HG03354 (cell line): Measurements from ENCODE around the gene GPR108.
"Not testable (repeated sequence)": the region's sequence is repeated elsewhere in the genome, so short reads cannot be mapped to it uniquely, and the experiment has no call there.

Experiments used
- ATAC-seq: cut with Tn5 transposase; IDR thresholded peaks from one replicate; pipeline ENCODE4 v1.9.1; 2021; ENCODE audit warnings: mild to moderate bottlenecking; ENCODE audit not compliant: unreplicated experiment, poor library complexity, severe bottlenecking

The GPR108 gene

GRCh38 chr19:6762253-6762797 is 24.9 kb upstream of the GPR108 start:
- ATAC-seq: not testable (repeated sequence)

GRCh38 chr19:6761053-6761676 is 23.8 kb upstream of the GPR108 start:
- no peak for ATAC-seq

GRCh38 chr19:6760606-6761005 is 23.2 kb upstream of the GPR108 start:
- no peak for ATAC-seq

- no peak for ATAC-seq
Observed at GRCh38 chr19:6754653-6755463, 17.5 kb upstream of the GPR108 start.

GRCh38 chr19:6754136-6754535 is 16.8 kb upstream of the GPR108 start:
- ATAC-seq: no peak

GRCh38 chr19:6753178-6754031 is 16.0 kb upstream of the GPR108 start:
- ATAC-seq: peak; percentile 82

- no peak for ATAC-seq
Observed at GRCh38 chr19:6752256-6753177, 15.1 kb upstream of the GPR108 start.

GRCh38 chr19:6751189-6751588 is 13.8 kb upstream of the GPR108 start:
- ATAC-seq: no peak

- ATAC-seq: no peak
Observed at GRCh38 chr19:6750062-6750461, 12.7 kb upstream of the GPR108 start.

- not testable (repeated sequence) for ATAC-seq
Observed at GRCh38 chr19:6748543-6748942, 11.2 kb upstream of the GPR108 start.

GRCh38 chr19:6745965-6746364 is 8.6 kb upstream of the GPR108 start:
- no peak for ATAC-seq

GRCh38 chr19:6744381-6745301 is 7.3 kb upstream of the GPR108 start:
- ATAC-seq: no peak

GRCh38 chr19:6743714-6744380 is 6.5 kb upstream of the GPR108 start:
- ATAC-seq: no peak

GRCh38 chr19:6743066-6743465 is 5.7 kb upstream of the GPR108 start:
- no peak for ATAC-seq

GRCh38 chr19:6740589-6741343 is 3.4 kb upstream of the GPR108 start:
- no peak for ATAC-seq

- ATAC-seq: no peak
Observed at GRCh38 chr19:6739883-6740588, 2.7 kb upstream of the GPR108 start.
